HG02759 (cell line): ENCODE data around the gene NFIX.

Experiments used
- ATAC-seq: cut with Tn5 transposase; IDR thresholded peaks from one replicate; pipeline ENCODE4 v1.9.1; 2021; ENCODE audit warnings: mild to moderate bottlenecking, moderate library complexity; ENCODE audit not compliant: unreplicated experiment

The NFIX gene

GRCh38 chr19:13089139-13089856 lies 94.0 kb downstream of the NFIX start:
- ATAC-seq, result no peak

GRCh38 chr19:13089857-13090507 lies 94.7 kb downstream of the NFIX start:
- no peak for ATAC-seq

- no peak for ATAC-seq
These were observed 95.4 kb downstream of the NFIX start for GRCh38 chr19:13090511-13091231.

GRCh38 chr19:13091400-13092157 lies 96.3 kb downstream of the NFIX start:
- no peak for ATAC-seq

GRCh38 chr19:13092158-13092543 lies 96.9 kb downstream of the NFIX start:
- ATAC-seq, result no peak

GRCh38 chr19:13092606-13093235 lies 97.4 kb downstream of the NFIX start:
- ATAC-seq, result no peak

- ATAC-seq, result peak; percentile 56
These were observed 98.3 kb downstream of the NFIX start for GRCh38 chr19:13093407-13094105.

GRCh38 chr19:13094106-13094504 lies 98.8 kb downstream of the NFIX start:
- ATAC-seq, result no peak

- no peak for ATAC-seq
These were observed 99.6 kb downstream of the NFIX start for GRCh38 chr19:13094771-13095392.

GRCh38 chr19:13095393-13095784 lies 100.1 kb downstream of the NFIX start:
- no peak for ATAC-seq

- ATAC-seq, result no peak
These were observed 101.0 kb downstream of the NFIX start for GRCh38 chr19:13095934-13096927.

- ATAC-seq, result no peak
These were observed 101.8 kb downstream of the NFIX start for GRCh38 chr19:13097033-13097462.

GRCh38 chr19:13097463-13098258 lies 102.4 kb downstream of the NFIX start:
- ATAC-seq, result no peak

- no peak for ATAC-seq
These were observed 103.2 kb downstream of the NFIX start for GRCh38 chr19:13098277-13099072.

GRCh38 chr19:13099073-13099999 lies 104.1 kb downstream of the NFIX start:
- ATAC-seq, result no peak
